MV-4-11 (cell line): ENCODE data around the gene RGS18.
"Not testable (repeated sequence)": the region's sequence is repeated elsewhere in the genome, so short reads cannot be mapped to it uniquely, and the experiment has no call there.

Experiments
- DNase-seq: peaks from one replicate; lab custom pipeline; 2025; lab: John Stamatoyannopoulos, UW

RGS18 gene, protein sequence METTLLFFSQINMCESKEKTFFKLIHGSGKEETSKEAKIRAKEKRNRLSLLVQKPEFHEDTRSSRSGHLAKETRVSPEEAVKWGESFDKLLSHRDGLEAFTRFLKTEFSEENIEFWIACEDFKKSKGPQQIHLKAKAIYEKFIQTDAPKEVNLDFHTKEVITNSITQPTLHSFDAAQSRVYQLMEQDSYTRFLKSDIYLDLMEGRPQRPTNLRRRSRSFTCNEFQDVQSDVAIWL

DNA sequence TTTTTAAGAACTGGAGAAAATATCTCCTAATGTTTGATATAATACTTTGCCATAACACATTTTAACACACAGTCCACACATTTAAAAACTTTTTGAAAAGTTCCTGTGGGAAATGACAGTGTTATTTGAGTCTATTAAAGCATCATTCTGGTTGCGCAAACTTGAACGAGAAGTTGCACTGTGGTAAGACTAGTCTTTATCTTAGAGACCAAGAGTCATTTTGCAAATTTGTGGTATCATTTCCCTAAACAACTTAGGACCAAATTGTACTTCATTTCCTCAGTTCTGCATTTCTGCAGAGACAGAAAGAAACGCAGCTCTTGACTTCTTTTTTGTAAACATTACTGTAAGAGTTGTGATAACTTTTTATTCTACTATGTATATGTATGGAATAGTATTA lies at the start of gene RGS18:
TSS of gene RGS18 (plus strand) at position 282 of the 400 bp plus-strand sequence. CDS start 176 bp downstream, outside the sequence.
- peak; percentile 97 for DNase-seq

DNA sequence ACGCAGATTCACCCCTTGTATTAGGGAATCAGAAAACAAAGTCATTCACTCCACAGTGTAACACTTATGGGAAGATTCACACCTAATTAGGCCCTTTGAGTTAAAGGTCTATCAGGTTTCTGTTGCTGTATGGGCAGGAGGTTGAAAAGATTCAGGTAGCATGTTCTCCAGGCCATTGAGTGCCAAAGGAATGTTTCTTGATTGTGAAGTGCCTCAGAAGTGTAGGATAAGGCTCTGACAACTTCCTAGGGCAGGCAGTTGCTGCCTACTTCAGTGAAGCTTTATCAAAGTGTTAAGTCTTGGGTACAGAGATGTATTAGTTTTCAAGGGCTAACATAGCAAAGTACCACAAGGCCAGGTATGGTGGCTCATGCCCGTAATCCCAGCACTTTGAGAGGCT lies 48.7 kb upstream of the RGS18 start:
- no peak for DNase-seq

DNA sequence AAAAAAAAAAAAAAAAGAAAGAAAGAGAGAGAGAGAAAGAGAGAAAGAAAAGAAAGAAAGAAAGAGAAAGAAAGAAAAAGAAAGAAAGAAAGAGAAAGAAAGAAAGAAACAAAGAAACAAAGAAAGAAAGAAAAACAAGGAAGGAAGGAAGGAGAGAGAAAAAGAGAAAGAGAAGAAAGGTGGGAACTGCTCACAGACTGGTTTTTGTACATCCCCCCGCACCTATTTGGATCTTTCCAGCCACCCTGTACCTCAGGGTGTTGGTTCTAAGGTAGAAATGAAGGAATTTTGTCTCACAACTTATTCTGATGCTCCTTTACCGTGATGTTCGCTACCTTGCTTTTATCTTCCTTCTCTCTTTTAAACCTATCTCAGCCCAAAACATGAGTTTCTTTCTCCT lies 43.3 kb upstream of the RGS18 start:
- no peak for DNase-seq

DNA sequence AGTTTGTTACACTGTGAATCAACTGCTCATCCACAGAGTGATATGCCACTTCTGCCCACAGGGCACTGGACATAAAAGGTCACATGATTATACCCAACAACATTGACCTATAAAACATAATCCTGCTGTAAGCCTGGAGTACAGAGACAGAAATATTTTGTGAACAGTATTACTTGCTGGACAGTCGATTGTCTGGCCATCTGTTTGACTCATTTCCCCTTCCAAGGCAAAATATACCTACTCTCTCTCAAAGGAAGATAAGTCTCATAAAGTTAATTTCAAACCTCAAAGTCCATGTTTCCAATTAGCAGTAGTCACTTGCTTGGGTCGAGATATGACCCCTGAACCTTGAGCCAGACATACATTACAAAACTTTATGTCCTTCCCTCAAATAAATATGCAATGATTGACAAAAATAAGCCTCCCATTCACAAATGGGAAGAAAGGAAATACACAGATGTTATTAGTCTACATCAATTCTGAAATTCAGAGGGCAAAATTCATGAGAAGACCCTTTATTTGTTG lies 39.3 kb upstream of the RGS18 start:
- DNase-seq = no peak

DNA sequence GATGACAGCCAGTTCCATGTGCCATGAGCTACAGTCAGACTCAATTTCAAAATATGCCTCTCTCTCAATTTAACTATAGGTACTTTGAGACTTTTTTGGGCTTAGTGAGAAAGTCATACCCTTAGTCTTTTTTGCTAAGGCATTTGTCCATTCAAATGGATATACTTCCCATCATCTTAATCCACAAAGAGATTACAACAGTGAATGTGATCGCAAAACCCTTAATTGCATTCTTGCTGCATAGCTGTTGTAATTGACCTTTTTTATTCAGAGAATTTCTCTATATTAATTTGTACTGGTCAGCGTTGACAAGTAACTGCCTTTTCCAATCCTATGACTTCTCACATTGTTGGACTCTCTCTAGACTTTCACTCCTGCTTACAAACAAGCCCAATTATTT lies 38.6 kb upstream of the RGS18 start:
- no peak for DNase-seq

DNA sequence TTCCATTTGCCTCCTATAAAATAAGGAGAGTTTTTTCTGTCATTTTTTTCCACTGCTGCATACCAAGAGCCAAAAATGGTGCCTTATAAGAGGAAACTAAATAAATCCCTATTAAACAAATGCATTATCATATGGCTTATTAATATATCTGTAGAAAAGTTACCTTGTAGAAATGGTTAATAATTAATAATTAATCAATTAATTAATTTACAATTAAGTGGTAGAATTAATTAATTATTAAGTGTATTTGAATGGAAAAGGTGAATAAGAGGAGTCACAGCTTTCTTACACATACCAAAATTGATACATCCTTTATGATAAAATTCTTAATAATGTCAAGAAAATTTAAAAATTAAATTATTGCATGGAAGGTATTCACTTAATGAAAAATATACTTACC lies 35.6 kb upstream of the RGS18 start:
- no peak for DNase-seq

DNA sequence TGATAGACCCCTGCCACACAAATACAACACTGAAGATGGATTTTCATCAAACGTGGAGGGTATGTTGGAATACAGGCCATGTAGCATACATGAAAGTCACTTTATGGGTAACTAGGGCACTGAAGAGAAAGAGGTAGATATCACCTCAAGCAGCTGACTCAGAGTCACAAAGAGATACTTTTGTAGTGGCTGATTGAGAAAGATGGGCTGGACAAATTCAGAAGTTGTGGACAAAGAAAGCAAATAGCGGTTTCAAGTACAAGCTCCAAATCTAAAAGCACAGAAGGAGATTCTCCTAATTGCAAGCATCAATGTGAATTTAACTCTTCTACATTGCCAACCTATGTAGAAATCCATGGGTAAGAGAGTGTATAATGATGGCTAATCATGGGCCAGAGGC lies 35.0 kb upstream of the RGS18 start:
- DNase-seq = no peak

DNA sequence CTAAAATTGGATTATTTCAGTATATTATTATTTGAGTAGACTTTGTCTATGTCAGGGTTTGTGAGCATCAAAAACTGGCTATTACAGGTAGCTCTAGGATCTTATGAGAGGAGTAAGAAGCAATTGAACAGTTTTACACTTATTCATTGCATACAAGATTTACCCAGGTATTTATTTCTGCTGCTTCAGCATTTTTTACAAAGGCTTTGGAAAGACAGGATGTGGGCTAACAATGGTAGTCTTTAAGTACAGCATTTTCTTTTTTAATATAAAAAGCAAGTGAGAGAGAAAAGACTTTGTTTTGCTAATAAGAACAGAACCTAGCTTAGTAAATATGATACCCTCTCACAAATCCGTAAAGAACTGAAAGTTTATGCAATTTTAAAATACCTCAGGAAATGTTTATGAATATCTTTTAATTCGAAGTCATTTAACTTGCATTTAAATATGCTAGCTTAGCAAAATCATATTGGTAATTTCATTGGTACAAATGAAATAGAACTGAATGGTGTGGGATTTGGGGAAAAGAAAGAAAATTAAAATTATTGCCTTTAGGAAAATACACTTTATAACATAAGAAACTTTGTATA lies 32.1 kb upstream of the RGS18 start:
- no peak for DNase-seq

DNA sequence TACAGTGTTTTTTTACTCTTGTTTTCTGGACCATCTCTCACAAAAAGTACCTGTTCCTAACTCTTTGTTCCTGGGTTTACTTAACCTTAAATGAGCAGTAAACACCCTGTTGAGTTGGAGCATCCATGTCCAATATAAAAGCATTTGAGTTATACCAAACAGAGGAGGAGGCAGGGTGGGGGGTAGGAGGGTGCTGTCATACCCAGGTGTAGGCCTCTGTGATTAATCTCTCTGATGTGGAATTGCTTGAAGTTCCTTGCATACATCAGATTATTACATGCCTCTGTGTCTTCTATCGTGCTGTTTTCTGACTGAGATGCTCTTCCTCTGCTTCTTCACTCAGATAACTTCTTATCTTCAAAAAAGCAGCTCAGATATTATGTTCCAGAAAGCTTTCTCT lies 28.1 kb upstream of the RGS18 start:
- no peak for DNase-seq

DNA sequence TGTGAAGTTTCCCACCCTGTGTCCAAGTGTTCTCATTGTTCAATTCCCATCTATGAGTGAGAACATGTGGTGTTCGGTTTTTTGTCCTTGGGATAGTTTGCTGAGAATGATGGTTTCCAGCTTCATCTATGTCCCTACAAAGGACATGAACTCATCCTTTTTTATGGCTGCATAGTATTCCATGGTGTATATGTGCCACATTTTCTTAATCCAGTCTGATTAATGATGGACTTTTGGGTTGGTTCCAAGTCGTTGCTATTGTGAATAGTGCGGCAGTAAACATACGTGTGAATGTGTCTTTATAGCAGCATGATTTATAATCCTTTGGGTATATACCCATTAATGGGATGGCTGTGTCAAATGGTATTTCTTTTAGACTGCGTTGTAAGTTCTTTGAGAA lies 27.4 kb upstream of the RGS18 start:
- DNase-seq = not testable (repeated sequence)

DNA sequence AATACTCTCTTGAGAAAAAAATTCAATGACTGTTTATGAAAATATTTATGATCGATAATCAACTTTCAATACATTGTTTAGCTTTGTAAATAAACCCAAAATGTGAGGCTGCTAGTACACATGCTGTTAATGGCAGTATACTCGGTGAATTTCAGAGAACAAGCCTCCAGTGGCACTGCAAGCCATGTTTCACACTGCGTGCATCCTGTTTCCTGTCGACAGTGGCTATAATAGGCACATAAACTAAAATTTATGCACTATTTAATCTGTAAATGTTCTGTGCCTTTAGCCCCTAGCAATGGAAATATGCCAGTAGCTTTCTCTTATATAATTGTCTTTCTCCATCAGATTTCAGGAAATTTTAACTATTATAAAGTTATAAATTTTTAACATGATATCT lies 26.3 kb upstream of the RGS18 start:
- DNase-seq = no peak

DNA sequence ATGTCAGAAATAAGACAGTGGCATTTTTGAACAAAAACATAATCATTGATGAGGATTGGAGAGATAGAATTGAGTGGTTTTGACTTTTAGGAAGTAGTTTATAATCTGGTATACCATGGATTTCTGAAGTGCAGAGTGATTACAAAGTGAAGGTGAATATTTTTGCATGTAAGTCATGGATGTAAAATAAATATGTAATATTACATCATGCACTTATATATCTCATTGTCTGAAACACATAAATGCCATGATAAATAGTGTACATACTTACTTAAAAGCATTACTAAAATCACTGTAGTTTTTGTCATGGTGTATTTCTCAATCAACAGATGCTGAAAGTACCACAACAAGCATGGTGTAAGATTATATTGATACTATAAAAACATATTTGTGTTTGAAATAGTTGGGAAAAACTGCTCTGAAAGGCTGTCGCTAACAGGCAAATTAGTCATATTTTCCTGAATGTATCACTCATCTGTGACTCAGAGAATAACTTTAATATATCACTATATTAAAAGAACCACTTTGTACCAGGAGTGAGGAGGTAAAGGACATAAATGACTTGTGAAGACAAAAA lies 24.8 kb upstream of the RGS18 start:
- DNase-seq = no peak

DNA sequence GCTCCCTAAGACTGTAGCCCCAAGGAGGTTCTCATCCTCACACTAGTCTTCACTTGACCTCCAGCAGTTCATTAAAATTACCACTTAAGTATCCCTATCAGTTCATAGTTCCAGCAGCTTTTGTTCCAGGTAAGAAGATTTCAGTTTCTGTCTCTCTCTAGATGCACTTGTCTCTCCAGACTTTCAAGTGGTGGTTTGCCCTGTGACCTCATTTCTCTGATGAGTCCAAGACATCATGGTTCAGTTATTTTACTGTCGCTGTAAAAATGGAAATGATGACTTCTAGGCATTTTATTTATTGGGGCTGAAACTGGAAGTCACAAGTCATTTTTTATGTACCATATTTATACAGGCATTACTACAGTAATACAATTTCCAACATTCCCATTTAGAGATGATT lies 17.9 kb upstream of the RGS18 start:
- no peak for DNase-seq

DNA sequence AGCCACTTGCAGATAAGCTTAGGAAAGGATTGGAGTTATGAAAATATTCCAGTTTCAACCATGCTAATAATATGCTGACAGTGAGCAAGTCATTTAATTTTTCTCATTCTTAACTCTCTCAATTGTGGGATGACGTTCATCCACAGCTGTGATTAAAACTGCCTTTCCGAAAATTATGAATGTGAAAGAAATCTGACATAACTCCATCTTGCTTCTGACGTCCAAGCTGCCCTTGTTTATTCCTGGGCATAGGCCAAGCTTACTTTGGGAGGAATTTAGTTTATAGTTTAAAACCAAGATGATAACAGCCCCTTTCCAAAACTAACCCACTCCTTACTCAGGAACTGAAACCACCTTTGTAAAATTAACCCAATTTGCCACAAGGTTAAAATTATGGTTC lies 11.0 kb upstream of the RGS18 start:
- DNase-seq = no peak

DNA sequence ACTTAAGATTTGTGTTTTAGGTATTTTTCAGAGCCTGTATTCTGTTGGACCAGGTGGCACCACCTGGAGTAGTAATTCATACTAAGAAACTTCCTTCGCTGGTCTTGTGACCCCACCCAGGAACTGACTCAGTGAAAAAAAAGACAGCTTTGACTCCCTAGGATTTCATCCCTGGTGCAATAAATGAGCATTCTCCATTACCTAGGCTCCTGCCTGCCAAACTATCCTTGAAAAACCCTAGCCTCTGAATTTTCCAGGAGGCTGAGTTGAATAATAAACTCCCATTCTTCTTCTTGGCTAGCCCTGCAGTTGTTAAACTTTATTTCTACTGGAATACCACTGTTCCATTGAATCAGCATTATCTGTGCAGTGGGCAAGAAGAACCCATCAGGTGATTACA lies 10.6 kb upstream of the RGS18 start:
- no peak for DNase-seq

DNA sequence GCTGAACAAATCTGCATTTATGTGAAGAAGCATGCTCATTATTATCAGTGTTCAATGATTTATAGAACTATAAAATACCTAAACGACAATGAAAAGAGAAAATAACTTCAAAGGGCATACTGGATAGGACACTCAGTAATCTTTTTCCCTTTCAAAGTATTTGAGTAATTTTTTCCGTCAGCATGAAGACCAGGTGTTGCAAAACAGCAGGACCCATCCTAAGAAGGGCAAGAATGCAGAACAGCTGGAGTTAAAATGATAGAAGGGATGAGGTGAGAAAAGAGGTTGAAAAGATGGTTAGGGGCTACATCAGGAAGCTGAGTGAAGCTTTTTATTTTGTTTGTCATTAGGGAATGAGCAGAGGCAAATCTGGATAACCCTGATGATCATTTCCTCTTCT lies 7.1 kb upstream of the RGS18 start:
- no peak for DNase-seq

DNA sequence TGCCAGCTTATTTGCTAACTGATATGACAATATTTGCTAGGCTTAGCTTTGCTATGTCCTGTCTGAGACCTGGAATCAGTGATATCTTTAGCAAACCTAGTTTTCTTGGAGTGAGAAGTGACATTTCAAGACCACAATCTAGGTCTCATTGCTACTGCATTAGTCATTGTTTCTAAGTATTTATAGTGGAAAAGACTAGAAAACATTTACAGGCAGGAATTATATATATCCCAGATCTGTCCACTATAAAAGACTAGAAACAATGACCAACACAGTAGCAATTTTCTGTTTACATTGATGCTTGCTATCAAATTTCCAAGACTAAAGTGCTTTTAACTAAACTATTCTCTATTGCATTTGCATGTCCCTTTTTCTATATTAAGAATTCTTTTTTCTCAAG lies 5.0 kb upstream of the RGS18 start:
- DNase-seq = no peak

DNA sequence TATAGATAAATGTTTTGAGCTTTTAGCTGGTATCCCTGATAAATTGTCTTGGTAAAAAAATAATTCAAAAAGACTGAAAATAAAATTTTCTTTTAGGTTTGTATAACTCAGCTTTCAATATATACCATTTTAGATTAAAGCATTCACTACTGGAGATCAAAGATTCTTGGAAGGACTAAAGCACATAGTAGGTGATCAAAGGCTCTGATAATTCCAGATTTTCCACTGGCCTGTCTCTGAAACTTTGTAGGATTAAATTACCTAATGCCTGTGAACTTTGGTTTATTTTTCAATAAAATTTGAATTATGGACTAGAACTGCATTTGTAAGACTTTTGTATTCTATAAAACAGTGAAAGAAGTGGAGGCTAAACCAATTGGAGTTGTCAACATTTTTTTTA lies 1.2 kb upstream of the RGS18 start:
- no peak for DNase-seq

DNA sequence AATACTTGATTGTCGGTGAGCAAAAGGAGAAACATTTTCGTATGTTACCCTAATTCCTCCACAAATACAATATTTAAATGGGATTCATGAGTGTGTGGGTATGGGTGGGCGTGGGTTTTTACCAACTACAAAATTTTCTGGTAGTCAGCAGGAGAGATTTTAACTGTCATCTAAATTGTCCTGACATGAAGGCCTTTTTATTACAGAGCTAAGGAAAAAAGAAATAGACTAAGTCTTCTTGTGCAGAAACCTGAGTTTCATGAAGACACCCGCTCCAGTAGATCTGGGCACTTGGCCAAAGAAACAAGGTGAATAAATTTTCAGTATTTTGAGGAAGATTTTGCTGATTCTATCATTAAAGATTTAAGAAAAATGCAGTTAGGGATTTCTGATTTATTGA lies 752 bp downstream of the RGS18 start:
- DNase-seq = no peak

DNA sequence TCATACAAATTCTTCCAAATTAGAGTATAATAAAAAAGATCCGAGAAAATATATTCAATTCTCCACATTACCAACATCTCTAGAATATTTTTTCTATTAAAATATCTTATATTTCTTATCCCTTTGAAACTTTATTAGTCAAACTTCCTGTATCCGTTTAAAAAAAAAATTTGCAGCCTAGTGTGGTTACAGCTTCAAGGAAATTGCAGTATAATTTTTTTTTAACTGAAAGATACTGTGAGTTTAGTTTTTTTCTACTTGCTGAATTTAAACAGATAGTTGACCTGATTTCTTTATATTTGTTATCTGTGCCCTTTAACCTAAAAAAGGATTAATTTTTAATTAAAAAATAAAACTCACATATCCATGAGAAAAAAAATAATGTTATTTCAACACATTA lies 1.5 kb downstream of the RGS18 start:
- peak; percentile 73 for DNase-seq

DNA sequence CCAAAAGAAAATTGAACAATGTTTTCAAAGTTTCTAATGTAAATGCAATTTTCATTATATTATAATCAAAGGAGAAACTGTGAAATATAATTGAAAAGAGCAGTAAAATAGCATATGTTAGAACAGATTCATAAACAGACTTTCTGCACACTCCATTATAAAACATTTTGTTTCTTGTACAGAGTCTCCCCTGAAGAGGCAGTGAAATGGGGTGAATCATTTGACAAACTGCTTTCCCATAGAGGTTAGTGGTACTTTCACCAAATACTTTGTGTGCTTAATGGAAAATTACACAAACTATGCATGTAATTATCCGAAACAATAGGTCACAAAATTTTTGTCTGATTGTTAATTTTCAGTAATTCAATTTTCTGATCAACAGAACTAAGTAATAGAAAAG lies 1.9 kb downstream of the RGS18 start:
- peak; percentile 12 for DNase-seq

DNA sequence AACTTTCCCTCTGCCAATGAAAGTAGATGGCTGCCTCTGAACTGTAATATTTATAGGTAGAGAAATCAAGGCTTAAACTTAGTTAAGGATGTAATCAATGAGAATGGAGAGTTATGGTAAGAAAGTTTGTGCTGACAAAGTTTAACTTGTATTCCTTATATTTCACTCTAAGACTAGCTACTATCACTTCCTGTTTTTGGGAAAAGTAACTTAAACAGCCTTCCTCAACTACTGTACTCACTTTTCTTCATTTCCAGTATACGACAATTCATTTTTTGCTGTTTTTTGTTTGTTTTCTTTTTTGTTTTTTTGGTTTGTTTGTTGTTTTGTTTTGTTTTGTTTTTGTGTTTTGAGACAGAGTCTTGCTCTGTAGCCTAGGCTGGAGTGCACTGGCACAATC lies 3.7 kb downstream of the RGS18 start:
- peak; percentile 60 for DNase-seq

DNA sequence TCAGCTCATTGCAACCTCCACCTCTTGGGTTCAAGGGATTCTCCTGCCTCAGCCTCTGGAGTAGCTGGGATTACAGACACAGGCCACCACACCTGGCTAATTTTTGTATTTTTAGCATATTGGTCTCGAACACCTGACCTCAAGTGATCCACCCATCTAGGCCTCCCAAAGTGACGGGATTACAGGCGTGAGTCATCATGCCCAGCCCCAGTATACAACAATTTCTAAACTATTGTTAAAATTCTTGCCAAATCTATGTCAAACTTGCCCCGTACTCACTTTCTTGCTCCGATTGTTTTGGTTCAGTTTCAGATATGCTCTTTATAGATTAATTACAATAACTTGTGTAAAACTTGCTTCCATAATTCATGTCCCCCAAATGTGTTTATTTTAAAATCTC lies 4.1 kb downstream of the RGS18 start:
- DNase-seq = peak; percentile 20

DNA sequence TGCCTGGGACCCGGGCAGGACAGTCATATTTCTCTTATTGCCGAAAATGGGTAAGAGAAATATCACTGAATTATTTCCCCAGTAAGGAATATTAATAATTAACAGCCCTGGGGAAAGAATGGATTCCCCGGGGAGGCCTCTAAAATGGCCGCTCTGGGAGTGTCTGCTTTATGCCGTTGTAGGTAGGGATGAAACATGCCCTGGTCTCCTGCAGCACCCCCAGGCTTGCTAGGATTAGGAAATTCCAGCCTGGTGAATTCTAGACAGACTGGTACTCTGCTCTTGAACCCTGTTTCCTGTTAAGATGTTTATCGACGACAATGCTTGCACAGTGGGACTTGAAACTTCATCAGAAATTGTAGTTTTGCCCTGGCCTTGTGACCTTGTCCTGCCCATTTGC lies 6.7 kb downstream of the RGS18 start:
- DNase-seq = not testable (repeated sequence)
